Nephron (organoid): Measurements from ENCODE around the gene ZNF121.

Experiments used
- H3K27ac Mint-ChIP-seq, 3 experiments: 2 replicates each; pipeline ENCODE4 v1.8.0; 2020; ENCODE audit warnings: mixed read lengths in 3 of 3, mild to moderate bottlenecking in 2 of 3, moderate library complexity in 1 of 3
- H3K27me3 Mint-ChIP-seq: 2 replicates; pipeline ENCODE4 v1.8.0; 2021; ENCODE audit warnings: low read depth, mild to moderate bottlenecking, moderate library complexity, mixed read lengths
- H3K36me3 Mint-ChIP-seq: 2 replicates; pipeline ENCODE4 v1.8.0; 2020; ENCODE audit warnings: low read depth, mixed read lengths
- H3K4me1 Mint-ChIP-seq: 2 replicates; pipeline ENCODE4 v1.8.0; 2020; ENCODE audit warnings: mixed read lengths
- H3K4me3 Mint-ChIP-seq, 3 experiments: 2 replicates each; pipeline ENCODE4 v1.8.0; 2020; ENCODE audit warnings: mild to moderate bottlenecking in 3 of 3, mixed read lengths in 3 of 3, moderate library complexity in 2 of 3
- H3K9me3 Mint-ChIP-seq: 2 replicates; pipeline ENCODE4 v1.8.0; 2020; ENCODE audit warnings: mixed read lengths
- CTCF ChIP-seq, 3 experiments: fragments of 200-600 bp; sonication (generic); IDR thresholded peaks; one replicate each; pipeline ENCODE4 v1.5.0; 2021; ENCODE audit warnings: antibody characterized with exemption in 3 of 3; ENCODE audit not compliant: unreplicated experiment in 3 of 3

Gene ZNF121

GRCh38 chr19:9528757-9529336, 55.5 kb downstream of the ZNF121 start:
- no peak for TF ChIP-seq CTCF (IDR thresholded peaks at IDR 0.05; ENCODE audit: unreplicated experiment in 3 of 3)
- no peaks in the 10 kb centered on the region for H3K27me3 Mint-ChIP-seq
- no peak overlapping the region for H3K27ac Mint-ChIP-seq
- peaks cover 98% of the 10 kb centered on the region for H3K36me3 Mint-ChIP-seq
- peaks cover 86% of the 10 kb centered on the region for H3K9me3 Mint-ChIP-seq
- H3K4me3 Mint-ChIP-seq: no peak overlapping the region
- no peaks in the 10 kb centered on the region for H3K4me1 Mint-ChIP-seq

- Mint-ChIP-seq H3K27me3 (no peaks in the 10 kb centered on the region), H3K36me3 (peaks cover 77% of the 10 kb centered on the region), H3K4me3 (no peak overlapping the region), H3K4me1 (no peaks in the 10 kb centered on the region), H3K9me3 (peaks cover 74% of the 10 kb centered on the region), H3K27ac (no peak overlapping the region)
- no peak for TF ChIP-seq CTCF (IDR thresholded peaks at IDR 0.05; ENCODE audit: unreplicated experiment in 3 of 3)
Measured at GRCh38 chr19:9523885-9524474, 60.3 kb downstream of the ZNF121 start.
